ENCODE measurements around the gene MYO7A.

MYO7A gene

GRCh38 chr11:77214557-77214956 lies 86.5 kb downstream of the MYO7A start:
- DNase-seq (ENCODE audit: low read depth): no peak
- H3K4me3 ChIP-seq (ENCODE audit: low read depth, low read length): no peak overlapping the region
- TF ChIP-seq, protein P1, sequence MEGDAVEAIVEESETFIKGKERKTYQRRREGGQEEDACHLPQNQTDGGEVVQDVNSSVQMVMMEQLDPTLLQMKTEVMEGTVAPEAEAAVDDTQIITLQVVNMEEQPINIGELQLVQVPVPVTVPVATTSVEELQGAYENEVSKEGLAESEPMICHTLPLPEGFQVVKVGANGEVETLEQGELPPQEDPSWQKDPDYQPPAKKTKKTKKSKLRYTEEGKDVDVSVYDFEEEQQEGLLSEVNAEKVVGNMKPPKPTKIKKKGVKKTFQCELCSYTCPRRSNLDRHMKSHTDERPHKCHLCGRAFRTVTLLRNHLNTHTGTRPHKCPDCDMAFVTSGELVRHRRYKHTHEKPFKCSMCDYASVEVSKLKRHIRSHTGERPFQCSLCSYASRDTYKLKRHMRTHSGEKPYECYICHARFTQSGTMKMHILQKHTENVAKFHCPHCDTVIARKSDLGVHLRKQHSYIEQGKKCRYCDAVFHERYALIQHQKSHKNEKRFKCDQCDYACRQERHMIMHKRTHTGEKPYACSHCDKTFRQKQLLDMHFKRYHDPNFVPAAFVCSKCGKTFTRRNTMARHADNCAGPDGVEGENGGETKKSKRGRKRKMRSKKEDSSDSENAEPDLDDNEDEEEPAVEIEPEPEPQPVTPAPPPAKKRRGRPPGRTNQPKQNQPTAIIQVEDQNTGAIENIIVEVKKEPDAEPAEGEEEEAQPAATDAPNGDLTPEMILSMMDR (conservative IDR thresholded peaks at IDR 0.05; ENCODE audit: low read depth, low read length): no peak

DNA sequence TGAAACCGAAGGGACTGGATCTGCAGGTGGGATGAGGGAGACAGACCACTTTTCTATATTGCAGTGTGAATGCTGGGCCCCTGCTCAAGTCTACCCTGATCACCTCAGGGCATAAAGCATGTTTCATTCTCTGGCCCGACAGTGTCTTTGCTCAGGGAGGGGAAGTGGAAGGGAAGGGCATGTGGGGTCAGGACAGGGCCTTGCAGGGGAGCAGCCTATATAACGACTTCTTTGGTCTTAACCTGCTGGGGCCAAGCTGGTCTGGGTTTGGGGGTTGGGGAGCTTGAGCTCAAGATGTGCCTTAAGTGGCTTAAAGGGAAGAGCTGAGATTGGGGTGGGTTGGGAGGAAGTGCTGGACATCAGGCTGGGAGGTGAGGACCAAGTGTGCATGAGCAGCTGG lies 87.1 kb downstream of the MYO7A start:
- no peak overlapping the region for H3K4me3 ChIP-seq (ENCODE audit: low read depth, low read length)
- TF ChIP-seq, protein P1 (conservative IDR thresholded peaks at IDR 0.05; ENCODE audit: low read depth, low read length): no peak
- no peak for DNase-seq (ENCODE audit: low read depth)

DNA sequence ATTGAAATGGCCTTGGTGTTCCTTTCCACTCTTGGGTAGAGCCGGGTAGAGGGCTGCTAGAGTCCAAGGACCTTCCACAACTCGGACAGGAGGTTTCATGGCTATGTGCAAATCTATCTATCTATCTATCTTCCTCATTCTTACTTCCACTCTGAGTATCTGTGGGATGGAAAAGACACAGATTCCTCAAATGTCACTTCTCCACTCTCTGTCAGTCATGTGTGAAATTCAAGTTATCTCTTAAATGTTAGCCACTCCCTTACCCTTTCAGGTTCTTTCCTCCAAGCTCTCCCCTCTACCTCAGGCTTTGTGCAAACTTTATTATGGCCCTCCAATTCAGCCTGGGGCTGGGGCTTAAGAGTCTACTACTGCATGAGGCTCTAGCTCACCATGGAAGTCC lies 89.1 kb downstream of the MYO7A start:
- no peak for DNase-seq (ENCODE audit: low read depth)
- TF ChIP-seq, protein P1 (conservative IDR thresholded peaks at IDR 0.05; ENCODE audit: low read depth, low read length): no peak
- H3K4me3 ChIP-seq (ENCODE audit: low read depth, low read length): no peak overlapping the region

GRCh38 chr11:77223797-77224196 lies 95.8 kb downstream of the MYO7A start:
- no peak for DNase-seq (ENCODE audit: low read depth)

GRCh38 chr11:77230878-77231605 lies 103.0 kb downstream of the MYO7A start:
- no peak overlapping the region for H3K4me3 ChIP-seq (ENCODE audit: low read depth, low read length)
- TF ChIP-seq, protein P1 (conservative IDR thresholded peaks at IDR 0.05; ENCODE audit: low read depth, low read length): no peak
- no peak for DNase-seq (ENCODE audit: low read depth)

More at GRCh38 chr11:77223797-77224196, 95.8 kb downstream of the MYO7A start:
- TF ChIP-seq, protein P1 (conservative IDR thresholded peaks at IDR 0.05; ENCODE audit: low read depth, low read length): no peak
- no peak overlapping the region for H3K4me3 ChIP-seq (ENCODE audit: low read depth, low read length)

- H3K4me3 ChIP-seq (ENCODE audit: low read depth, low read length): no peak overlapping the region
- DNase-seq (ENCODE audit: low read depth): no peak
- TF ChIP-seq, protein P1 (conservative IDR thresholded peaks at IDR 0.05; ENCODE audit: low read depth, low read length): no peak
These were observed 103.8 kb downstream of the MYO7A start for GRCh38 chr11:77231800-77232199.

DNA sequence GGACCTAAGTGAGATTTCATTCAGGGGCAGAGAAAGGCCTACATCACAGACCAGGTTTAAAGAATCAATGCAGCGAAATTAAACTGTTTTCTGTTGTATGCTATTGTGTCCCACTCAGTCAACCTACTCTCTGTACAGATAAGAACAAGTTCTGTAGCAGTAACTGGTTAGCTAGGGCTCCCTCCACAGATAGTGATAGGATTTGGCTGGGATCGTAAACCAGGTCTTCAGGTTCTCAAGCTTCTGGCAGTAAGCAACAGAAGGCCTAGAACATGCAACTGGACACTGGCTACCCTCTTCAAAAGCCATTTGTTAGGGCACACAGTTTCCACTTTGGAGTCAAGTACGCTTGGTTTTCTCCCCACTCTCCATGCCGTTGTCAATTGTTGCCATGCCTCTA lies 104.2 kb downstream of the MYO7A start:
- TF ChIP-seq, protein P1 (conservative IDR thresholded peaks at IDR 0.05; ENCODE audit: low read depth, low read length): no peak
- no peak overlapping the region for H3K4me3 ChIP-seq (ENCODE audit: low read depth, low read length)
- DNase-seq (ENCODE audit: low read depth): no peak

Data from choroid plexus epithelial cell (primary cell).